GM18519 (cell line): ENCODE results near the gene DSCAML1.
"Not testable (repeated sequence)": the region's sequence is repeated elsewhere in the genome, so short reads cannot be mapped to it uniquely, and the experiment has no call there.

Experiments used
- ATAC-seq: cut with Tn5 transposase; IDR thresholded peaks from one replicate; pipeline ENCODE4 v1.9.1; 2021; ENCODE audit warnings: mild to moderate bottlenecking, moderate library complexity; ENCODE audit not compliant: unreplicated experiment, low FRiP score

Gene DSCAML1

GRCh38 chr11:117462864-117463247 is 334.2 kb downstream of the DSCAML1 start:
- ATAC-seq = no peak

GRCh38 chr11:117462183-117462863 is 334.7 kb downstream of the DSCAML1 start:
- no peak for ATAC-seq

- ATAC-seq = no peak
Measured at GRCh38 chr11:117461396-117462182, 335.4 kb downstream of the DSCAML1 start.

GRCh38 chr11:117459979-117460300 is 337.1 kb downstream of the DSCAML1 start:
- no peak for ATAC-seq

- no peak for ATAC-seq
Measured at GRCh38 chr11:117459123-117459978, 337.7 kb downstream of the DSCAML1 start.

GRCh38 chr11:117458275-117459122 is 338.5 kb downstream of the DSCAML1 start:
- ATAC-seq = no peak

- ATAC-seq = no peak
Measured at GRCh38 chr11:117457835-117458234, 339.2 kb downstream of the DSCAML1 start.

GRCh38 chr11:117457031-117457785 is 339.8 kb downstream of the DSCAML1 start:
- no peak for ATAC-seq

GRCh38 chr11:117456721-117457029 is 340.3 kb downstream of the DSCAML1 start:
- ATAC-seq = not testable (repeated sequence)

GRCh38 chr11:117456027-117456720 is 340.8 kb downstream of the DSCAML1 start:
- ATAC-seq = no peak

GRCh38 chr11:117454564-117454917 is 342.5 kb downstream of the DSCAML1 start:
- ATAC-seq = no peak

- ATAC-seq = no peak
Measured at GRCh38 chr11:117453886-117454563, 343.0 kb downstream of the DSCAML1 start.

GRCh38 chr11:117449111-117449693 is 347.8 kb downstream of the DSCAML1 start:
- ATAC-seq = no peak

- ATAC-seq = no peak
Measured at GRCh38 chr11:117444711-117445658, 352.0 kb downstream of the DSCAML1 start.

GRCh38 chr11:117444256-117444655 is 352.8 kb downstream of the DSCAML1 start:
- no peak for ATAC-seq

- no peak for ATAC-seq
Measured at GRCh38 chr11:117443266-117444186, 353.5 kb downstream of the DSCAML1 start.
